GM10266 (cell line): ENCODE data around the gene DNM3.
A peak's percentile ranks its signal among the peaks of the same experiment; 100 is the strongest.

Source experiments
- DNase-seq: peaks from one replicate; pipeline ENCODE4 v3.0.0; 2012; ENCODE audit errors: extremely low spot score
- TF ChIP-seq, protein P1 (sequence below): IDR thresholded peaks from 2 replicates; pipeline ENCODE4 v1.5.1; 2012; ENCODE audit warnings: mild to moderate bottlenecking, low read depth; ENCODE audit not compliant: control insufficient read depth, insufficient read depth; ENCODE audit errors: missing control alignments

DNM3 gene

DNA sequence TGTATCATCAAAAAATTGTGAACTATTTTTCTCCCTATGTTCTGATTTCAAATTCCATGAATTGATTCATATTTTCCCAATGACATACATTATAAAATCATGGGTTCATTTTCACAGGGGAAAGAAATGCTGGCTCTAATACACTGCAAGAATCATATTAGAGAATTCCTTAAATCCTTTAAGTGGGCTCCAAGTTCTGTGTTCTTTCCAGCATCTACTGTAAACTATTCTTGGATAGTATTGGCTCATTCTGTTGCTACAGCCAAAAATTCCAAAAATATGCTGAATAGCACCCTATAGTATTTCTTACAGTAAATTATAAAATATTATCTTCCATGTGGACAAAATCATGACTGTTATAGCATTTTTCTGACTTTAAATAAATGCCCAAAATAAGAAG lies 560.2 kb downstream of the DNM3 start:
- TF ChIP-seq, protein P1, sequence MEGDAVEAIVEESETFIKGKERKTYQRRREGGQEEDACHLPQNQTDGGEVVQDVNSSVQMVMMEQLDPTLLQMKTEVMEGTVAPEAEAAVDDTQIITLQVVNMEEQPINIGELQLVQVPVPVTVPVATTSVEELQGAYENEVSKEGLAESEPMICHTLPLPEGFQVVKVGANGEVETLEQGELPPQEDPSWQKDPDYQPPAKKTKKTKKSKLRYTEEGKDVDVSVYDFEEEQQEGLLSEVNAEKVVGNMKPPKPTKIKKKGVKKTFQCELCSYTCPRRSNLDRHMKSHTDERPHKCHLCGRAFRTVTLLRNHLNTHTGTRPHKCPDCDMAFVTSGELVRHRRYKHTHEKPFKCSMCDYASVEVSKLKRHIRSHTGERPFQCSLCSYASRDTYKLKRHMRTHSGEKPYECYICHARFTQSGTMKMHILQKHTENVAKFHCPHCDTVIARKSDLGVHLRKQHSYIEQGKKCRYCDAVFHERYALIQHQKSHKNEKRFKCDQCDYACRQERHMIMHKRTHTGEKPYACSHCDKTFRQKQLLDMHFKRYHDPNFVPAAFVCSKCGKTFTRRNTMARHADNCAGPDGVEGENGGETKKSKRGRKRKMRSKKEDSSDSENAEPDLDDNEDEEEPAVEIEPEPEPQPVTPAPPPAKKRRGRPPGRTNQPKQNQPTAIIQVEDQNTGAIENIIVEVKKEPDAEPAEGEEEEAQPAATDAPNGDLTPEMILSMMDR: no peak
- DNase-seq: no peak

- TF ChIP-seq, protein P1: peak; percentile 30
- DNase-seq: no peak
Measured at GRCh38 chr1:172401892-172402291, 560.6 kb downstream of the DNM3 start.

- no peak for DNase-seq
- TF ChIP-seq, protein P1: no peak
Measured at GRCh38 chr1:172402878-172403569, 561.7 kb downstream of the DNM3 start.

GRCh38 chr1:172404121-172404520 lies 562.8 kb downstream of the DNM3 start:
- no peak for DNase-seq
- TF ChIP-seq, protein P1: no peak

DNA sequence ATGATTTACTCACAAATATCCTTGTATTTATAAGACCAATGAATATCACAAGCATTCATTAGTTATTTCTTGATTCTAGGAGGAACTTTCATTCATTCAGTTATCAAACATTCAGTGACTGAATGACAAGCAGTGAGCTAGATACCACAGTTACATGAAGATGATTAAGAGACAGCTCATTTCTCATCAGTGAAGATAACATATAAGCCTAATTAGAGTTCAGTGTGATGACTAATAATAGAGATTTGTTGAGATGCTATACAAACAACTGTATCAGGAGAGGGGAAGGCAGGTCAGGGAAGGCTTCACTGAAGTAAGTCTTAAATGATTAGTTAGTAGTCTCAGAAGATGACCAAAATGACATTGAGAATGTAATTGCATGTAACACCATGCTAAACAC lies 564.6 kb downstream of the DNM3 start:
- no peak for DNase-seq
- TF ChIP-seq, protein P1: no peak

GRCh38 chr1:172406968-172407367 lies 565.7 kb downstream of the DNM3 start:
- TF ChIP-seq, protein P1: no peak

DNA sequence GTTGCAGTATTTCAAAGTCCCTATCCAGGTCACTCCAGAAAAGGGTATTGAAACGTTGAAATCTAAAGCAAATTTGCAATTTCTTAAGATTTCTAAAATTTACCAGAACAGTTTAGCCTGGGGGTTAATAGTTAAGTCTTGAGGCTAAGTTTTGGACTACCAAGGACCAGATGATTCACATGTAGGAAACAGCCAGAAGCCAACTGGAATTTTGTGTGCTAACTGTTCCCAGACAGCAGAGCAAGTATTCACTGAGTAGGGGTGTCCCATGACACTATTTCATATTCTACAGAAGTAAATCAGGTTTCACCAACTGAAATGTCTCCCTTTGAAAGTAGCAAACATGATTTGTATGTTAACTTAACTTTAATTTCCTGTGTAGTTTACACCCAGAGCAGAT lies 567.7 kb downstream of the DNM3 start:
- DNase-seq: no peak
- TF ChIP-seq, protein P1: no peak

More at GRCh38 chr1:172406968-172407367, 565.7 kb downstream of the DNM3 start:
- no peak for DNase-seq
